MM.1S (cell line): ENCODE measurements around the gene C11orf91.

ENCODE experiments used
- CTCF ChIP-seq: fragments of 300-600 bp; sonication (generic); IDR thresholded peaks from 2 replicates; pipeline ENCODE4 v1.5.1; 2016; ENCODE audit warnings: antibody characterized with exemption, low read length, mixed read lengths
- EZH2phosphoT487 ChIP-seq: fragments of 300-600 bp; sonication (generic); IDR thresholded peaks from 2 replicates; pipeline ENCODE4 v1.6.1; 2018; ENCODE audit warnings: antibody characterized with exemption, low read length

- TF ChIP-seq CTCF (no peak), EZH2phosphoT487 (no peak)
Observed at GRCh38 chr11:33664827-33665226, 35.8 kb downstream of the C11orf91 start.
